HG02973 (cell line): ENCODE measurements around the gene PRPSAP1.

Source experiments
- ATAC-seq: cut with Tn5 transposase; IDR thresholded peaks from one replicate; pipeline ENCODE4 v1.9.1; 2021; ENCODE audit warnings: moderate library complexity; ENCODE audit not compliant: unreplicated experiment

PRPSAP1 gene

GRCh38 chr17:76353599-76354316 is at the start of gene PRPSAP1:
PRPSAP1 (minus strand) TSS chr17:76353916; CDS start chr17:76353703, 213 bp downstream.
- peak; percentile 84 for ATAC-seq

GRCh38 chr17:76402711-76403110 is 49.0 kb upstream of the PRPSAP1 start:
- no peak for ATAC-seq

- no peak for ATAC-seq
Observed at GRCh38 chr17:76399175-76400172, 45.8 kb upstream of the PRPSAP1 start.

GRCh38 chr17:76398523-76399174 is 44.9 kb upstream of the PRPSAP1 start:
- ATAC-seq: no peak

GRCh38 chr17:76397687-76398522 is 44.2 kb upstream of the PRPSAP1 start:
- ATAC-seq: no peak

GRCh38 chr17:76397184-76397583 is 43.5 kb upstream of the PRPSAP1 start:
- no peak for ATAC-seq

- ATAC-seq: no peak
Observed at GRCh38 chr17:76395980-76396379, 42.3 kb upstream of the PRPSAP1 start.

GRCh38 chr17:76394166-76394565 is 40.5 kb upstream of the PRPSAP1 start:
- ATAC-seq: no peak

- ATAC-seq: no peak
Observed at GRCh38 chr17:76391200-76391715, 37.5 kb upstream of the PRPSAP1 start.

GRCh38 chr17:76390003-76390421 is 36.3 kb upstream of the PRPSAP1 start:
- no peak for ATAC-seq

GRCh38 chr17:76388966-76389888 is 35.5 kb upstream of the PRPSAP1 start:
- no peak for ATAC-seq

GRCh38 chr17:76386966-76387765 is 33.5 kb upstream of the PRPSAP1 start:
- ATAC-seq: no peak

- no peak for ATAC-seq
Observed at GRCh38 chr17:76385892-76386786, 32.4 kb upstream of the PRPSAP1 start.

GRCh38 chr17:76384987-76385891 is 31.5 kb upstream of the PRPSAP1 start:
- no peak for ATAC-seq

GRCh38 chr17:76384222-76384986 is 30.7 kb upstream of the PRPSAP1 start, which contains the start of gene SPHK1:
SPHK1 (plus strand) TSS chr17:76384609; CDS start chr17:76385645, 1,036 bp downstream.
- peak; percentile 47 for ATAC-seq
